NCI-H2171 (cell line): Measurements from ENCODE around the gene TRIP12.
"Not testable (repeated sequence)": the region's sequence is repeated elsewhere in the genome, so short reads cannot be mapped to it uniquely, and the experiment has no call there.

Source experiments
- DNase-seq: peaks from one replicate; lab custom pipeline; 2025; lab: John Stamatoyannopoulos, UW

Gene TRIP12

DNA sequence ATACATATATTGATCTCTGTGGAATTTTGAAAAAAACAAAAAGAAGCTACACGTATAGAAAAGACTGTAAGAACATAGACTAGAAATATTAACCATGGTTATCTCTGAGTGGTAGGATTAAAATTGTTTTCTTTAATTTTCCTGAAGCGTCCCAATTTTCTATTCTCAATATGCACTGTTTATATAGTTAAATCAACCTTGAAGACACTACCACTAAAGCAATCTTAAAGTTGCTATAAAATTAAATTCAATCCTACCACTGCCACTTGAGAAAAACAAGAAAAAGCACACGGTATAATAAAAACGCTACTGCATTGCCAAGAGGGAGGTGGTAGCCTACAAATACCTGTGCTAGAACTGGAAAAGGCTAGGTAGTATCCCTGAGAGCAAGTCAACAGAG, 47.2 kb downstream of the TRIP12 start:
- DNase-seq = no peak

DNA sequence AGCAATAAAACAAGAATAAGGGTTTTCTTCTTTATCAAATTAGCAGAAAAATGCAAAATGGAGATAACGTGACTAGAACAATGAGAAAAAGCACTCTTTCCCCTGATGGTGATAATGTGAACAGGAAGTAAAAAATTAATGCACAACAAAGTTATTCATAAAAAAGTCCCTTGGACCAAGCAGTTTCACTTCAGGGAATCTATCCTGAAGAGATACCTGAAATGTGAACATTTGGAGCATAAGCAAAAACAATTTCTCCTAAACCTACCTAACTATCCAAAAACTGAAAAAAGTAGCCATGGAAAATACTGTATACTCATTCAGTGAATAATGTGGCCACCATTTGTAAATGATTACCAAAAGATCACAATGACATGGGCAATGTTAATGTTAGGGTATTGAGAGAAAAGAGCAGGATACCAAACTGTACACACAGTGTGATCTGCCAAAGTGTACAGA, 48.7 kb downstream of the TRIP12 start:
- no peak for DNase-seq

DNA sequence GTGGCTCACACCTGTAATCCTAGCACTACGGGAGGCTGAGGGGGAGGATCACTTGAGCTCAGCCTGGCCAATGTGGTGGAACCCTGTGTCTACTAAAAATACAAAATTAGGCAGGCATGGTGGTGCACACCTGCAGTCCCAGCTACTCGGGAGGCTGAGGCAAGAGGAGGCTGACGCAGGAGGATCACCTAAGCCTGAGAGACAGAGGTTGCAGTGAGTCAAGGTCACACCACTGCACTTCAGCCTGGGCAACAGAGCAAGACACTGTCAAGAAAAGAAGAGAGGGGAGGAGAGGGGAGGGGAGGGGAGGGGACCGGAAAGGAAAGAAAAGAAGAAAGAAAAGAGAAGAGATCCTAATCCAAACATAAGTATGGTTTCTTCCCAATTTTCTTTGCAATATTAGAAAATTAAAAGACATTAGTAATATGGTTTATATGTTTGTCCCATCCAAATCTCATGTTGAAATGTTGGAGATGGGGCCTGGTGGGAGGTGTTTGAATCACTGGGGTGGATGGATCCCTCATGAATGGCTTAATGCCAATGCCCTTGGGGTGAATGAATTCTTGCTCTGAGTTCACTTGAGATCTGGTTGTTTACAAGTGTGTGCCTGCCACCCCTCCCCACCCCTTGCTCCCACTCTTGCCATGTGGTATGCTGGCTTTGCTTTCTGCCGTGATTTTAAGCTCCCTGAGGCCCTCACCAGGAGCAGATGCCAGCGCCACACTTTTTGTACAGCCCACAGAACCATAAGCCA, 50.7 kb downstream of the TRIP12 start:
- no peak for DNase-seq

GRCh38 chr2:229869226-229869625, 52.6 kb downstream of the TRIP12 start:
- no peak for DNase-seq

DNA sequence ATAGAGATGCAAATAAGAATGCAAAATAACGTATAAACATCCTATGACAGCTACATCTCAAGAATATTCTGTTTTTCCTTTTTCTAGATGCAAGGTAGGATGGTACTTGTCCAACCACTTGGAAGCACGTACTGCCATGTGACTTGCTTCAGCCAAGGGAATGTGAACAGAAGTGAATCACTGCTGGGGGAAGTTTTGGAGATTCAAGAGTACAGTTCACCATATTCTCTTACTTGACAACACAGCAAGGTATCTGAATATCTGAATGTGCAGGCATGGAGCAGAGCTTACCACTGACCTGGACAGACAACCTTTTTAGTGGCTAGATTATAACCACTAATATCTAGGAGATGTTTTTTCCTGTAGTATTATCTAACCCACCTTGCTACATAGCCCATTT, 53.0 kb downstream of the TRIP12 start:
- no peak for DNase-seq

DNA sequence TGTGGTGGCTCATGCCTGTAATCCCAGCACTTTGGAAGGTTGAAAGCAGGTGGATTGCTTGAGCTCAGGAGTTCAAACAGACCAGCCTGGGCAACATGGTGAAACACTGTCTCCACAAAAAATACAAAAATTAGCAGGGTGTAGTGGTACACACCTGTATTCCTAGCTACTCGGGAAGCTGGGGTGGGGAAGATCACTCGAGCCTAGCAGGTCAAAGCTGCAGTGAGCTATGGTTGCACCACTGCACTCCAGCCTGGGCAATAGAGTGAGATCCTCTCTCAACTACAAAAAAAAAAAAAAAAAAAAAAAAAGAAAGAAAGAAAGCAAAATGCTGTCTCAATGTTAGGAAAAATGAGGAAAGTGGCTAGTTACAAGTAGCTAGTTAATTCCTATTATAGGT, 56.8 kb downstream of the TRIP12 start:
- DNase-seq = no peak

GRCh38 chr2:229861431-229861830, 60.4 kb downstream of the TRIP12 start:
- DNase-seq = no peak

GRCh38 chr2:229860334-229860733, 61.5 kb downstream of the TRIP12 start:
- DNase-seq = no peak

DNA sequence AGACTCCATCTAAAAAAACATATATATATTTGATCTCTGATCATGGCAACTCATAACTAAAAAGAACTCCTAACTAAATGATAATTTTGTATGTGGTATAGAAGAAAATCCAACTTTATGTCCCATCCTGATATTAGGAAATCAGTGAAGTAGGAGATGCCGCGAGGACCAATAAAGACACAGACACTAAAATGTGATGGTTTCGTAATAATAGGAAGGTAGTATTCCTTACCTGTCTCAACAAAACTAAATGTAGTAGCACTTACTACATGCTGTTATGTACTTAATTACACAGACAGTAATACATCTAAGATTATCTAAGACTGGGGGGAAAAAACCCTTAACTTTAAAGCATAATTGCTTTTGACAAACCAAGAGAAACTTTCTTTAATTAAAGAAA, 63.5 kb downstream of the TRIP12 start:
- DNase-seq = no peak

GRCh38 chr2:229857634-229858033, 64.2 kb downstream of the TRIP12 start:
- no peak for DNase-seq

DNA sequence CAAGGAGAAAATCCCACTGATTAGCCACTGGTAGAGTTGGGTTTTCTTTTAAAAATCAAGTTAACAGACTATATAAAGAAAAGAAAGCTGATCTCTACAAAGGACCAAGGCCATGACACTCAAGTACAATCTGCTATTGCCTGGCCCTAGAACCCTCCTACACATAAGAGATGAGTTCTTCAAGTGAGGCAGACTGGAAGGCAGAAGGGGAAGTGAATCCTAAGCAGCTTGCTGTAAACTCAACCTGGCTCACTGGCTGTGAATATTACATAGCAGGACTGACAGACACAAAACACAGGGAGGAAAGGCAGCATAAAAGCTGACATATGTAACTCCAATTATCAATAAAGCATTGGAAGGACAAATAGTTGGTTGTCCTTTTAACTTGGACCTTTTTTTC, 65.4 kb downstream of the TRIP12 start:
- no peak for DNase-seq

DNA sequence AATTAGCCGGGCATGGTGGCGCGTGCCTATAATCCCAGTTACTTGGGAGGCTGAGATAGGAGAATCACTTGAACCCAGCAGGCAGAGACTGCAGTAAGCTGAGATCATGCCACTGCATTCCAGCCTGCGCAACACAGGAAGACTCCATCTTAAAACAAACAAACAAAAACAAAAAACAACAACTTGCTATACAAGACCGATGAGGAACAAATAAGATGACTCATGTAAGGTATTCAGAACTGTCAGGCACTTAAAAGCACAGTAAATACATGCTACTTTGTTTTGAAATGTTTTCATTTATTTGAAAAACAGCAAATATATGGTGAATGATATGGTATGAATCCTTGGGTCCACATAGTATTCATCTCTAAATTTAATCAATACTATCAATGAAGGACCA, 66.7 kb downstream of the TRIP12 start:
- no peak for DNase-seq

GRCh38 chr2:229852565-229852964, 69.2 kb downstream of the TRIP12 start:
- no peak for DNase-seq

- DNase-seq = no peak
These were observed 69.9 kb downstream of the TRIP12 start for GRCh38 chr2:229851870-229852269.

DNA sequence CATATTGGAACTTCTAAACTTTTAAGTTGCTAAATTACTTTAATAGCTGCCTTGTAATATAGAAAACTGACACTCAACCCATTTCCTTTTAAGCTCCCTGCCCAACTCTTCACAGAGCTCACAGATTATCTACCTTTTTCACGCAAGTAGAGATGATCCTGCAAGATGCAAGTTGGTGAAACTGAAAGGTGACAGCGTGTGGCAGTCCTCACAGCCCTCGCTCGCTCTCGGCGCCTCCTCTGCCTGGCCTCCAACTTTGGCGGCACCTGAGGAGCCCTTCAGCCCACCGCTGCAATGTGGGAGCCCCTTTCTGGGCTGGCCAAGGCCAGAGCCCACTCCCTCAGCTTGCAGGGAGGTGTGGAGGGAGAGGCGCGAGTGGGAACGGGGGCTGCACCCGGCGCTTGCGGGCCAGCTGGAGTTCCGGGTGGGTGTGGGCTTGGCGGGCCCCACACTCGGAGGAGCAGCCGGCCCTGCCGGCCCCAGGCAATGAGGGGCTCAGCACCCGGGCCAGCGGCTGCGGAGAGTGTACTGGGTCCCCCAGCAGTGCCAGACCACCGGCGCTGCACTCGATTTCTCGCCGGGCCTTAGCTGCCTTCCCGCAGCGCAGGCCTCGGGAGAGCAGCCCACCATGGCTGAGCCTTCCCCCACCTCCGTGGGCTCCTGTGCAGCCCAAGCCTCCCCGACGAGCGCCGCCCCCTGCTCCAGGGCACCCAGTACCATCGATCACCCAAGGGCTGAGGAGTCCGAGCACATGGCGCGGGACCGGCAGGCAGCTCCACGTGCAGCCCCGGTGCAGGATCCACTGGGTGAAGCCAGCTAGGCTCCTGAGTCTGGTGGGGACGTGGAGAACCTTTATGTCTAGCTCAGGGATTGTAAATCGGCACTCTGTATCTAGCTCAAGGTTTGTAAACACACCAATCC, 71.2 kb downstream of the TRIP12 start:
- DNase-seq = not testable (repeated sequence)

- no peak for DNase-seq
These were observed 72.7 kb downstream of the TRIP12 start for GRCh38 chr2:229849073-229849472.

- DNase-seq = no peak
These were observed 78.2 kb downstream of the TRIP12 start for GRCh38 chr2:229843613-229844012.

DNA sequence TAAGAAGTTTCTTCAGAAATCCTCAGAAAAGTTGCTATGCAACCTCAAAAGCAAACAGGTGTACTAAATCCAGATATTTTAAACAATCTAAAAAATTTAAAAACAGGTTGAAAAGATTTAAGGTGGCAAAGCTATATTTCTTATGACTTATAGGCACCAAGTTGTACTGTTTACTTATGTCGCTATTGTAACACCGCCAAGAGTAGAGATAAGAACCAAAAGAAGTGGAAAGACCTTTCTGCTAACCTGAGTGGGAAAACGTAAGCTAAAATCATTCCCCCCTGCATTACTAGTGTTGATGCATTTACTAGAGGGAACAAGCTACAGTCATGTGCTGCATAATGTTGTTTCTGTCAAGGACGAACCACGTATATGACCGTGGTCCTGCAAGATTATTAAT, 83.1 kb downstream of the TRIP12 start:
- no peak for DNase-seq

- no peak for DNase-seq
These were observed 85.0 kb downstream of the TRIP12 start for GRCh38 chr2:229836847-229837246.

GRCh38 chr2:229835596-229836283, 86.1 kb downstream of the TRIP12 start:
- DNase-seq = no peak

DNA sequence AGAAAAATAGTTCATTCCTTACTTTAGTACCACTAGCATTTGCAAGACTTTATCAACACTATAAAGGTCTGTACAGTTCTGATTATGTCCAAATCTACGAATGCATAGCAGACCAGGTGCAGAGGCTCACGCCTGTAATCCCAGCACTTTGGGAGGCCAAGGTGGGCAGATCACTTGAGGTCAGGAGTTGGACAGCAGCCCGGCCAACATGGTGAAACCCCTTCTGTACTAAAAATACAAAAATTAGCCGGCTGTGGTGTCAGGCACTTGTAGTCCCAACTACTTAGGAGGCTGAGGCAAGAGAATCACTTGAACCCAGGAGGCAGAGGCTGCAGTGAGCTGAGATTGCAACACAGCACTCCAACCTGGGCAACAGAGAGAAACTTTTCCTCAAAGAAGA, 87.4 kb downstream of the TRIP12 start:
- DNase-seq = not testable (repeated sequence)

DNA sequence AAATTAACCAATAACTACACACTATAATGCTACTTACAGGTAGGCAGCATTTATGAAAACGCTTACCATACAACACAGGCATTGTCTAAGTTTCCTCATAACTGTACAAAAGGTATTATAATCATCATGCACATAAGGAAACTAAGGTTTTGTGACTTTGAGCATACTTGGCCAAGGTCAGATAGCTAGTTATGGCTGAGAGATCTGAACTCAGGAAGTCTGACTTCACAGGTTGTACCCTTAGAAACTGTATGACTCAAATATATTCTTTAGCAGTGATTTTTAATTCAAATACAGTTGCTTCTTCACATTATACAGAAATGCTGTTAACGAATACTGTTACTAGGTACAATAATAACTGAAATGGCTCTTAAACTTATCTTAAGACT, 89.3 kb downstream of the TRIP12 start:
- DNase-seq = no peak
